ENCODE data around the gene EI24.

EI24 gene

DNA sequence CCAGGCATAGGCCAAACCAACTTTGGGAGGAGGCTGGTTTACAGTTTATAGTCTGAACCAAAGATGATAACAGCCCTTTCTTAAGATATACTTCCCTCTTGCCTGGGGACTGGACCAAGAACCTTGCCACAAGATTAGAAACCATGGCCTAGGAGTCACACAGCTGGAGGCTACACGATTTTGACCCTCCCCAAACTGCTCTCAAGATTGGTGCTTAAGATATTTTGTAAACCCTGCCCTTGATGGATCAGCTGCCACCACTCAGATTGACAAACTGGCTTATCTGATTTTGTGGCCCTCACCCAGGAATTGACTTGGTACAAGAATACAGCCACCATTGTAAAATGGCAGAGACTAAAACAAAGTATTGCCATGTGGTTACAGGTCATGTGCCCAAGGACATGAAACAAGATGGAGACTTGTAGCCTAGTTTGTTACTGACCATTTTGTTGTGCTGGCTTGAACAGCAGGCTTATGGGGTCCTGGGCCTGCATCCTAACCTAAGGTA is 17.4 kb upstream of the EI24 start:
- TF ChIP-seq FOXM1 (IDR thresholded peaks at IDR 0.05; ENCODE audit: borderline replicate concordance, low read depth): no peak
- TF ChIP-seq EGR1 (IDR thresholded peaks at IDR 0.05): no peak
- TF ChIP-seq, protein P1, sequence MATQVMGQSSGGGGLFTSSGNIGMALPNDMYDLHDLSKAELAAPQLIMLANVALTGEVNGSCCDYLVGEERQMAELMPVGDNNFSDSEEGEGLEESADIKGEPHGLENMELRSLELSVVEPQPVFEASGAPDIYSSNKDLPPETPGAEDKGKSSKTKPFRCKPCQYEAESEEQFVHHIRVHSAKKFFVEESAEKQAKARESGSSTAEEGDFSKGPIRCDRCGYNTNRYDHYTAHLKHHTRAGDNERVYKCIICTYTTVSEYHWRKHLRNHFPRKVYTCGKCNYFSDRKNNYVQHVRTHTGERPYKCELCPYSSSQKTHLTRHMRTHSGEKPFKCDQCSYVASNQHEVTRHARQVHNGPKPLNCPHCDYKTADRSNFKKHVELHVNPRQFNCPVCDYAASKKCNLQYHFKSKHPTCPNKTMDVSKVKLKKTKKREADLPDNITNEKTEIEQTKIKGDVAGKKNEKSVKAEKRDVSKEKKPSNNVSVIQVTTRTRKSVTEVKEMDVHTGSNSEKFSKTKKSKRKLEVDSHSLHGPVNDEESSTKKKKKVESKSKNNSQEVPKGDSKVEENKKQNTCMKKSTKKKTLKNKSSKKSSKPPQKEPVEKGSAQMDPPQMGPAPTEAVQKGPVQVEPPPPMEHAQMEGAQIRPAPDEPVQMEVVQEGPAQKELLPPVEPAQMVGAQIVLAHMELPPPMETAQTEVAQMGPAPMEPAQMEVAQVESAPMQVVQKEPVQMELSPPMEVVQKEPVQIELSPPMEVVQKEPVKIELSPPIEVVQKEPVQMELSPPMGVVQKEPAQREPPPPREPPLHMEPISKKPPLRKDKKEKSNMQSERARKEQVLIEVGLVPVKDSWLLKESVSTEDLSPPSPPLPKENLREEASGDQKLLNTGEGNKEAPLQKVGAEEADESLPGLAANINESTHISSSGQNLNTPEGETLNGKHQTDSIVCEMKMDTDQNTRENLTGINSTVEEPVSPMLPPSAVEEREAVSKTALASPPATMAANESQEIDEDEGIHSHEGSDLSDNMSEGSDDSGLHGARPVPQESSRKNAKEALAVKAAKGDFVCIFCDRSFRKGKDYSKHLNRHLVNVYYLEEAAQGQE (IDR thresholded peaks at IDR 0.05; ENCODE audit: low read depth): no peak
- no peak for TF ChIP-seq NFIC (IDR thresholded peaks at IDR 0.05)
- TF ChIP-seq TCF12 (IDR thresholded peaks at IDR 0.05; ENCODE audit: low read depth): no peak
- no peak for TF ChIP-seq ZBTB7A (IDR thresholded peaks at IDR 0.05; ENCODE audit: low read depth)
- no peak for TF ChIP-seq TEAD4 (IDR thresholded peaks at IDR 0.05)
- TF ChIP-seq, protein P2, sequence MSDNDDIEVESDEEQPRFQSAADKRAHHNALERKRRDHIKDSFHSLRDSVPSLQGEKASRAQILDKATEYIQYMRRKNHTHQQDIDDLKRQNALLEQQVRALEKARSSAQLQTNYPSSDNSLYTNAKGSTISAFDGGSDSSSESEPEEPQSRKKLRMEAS (IDR thresholded peaks at IDR 0.05): no peak
- no peak for TF ChIP-seq CREB1 (IDR thresholded peaks at IDR 0.05; ENCODE audit: low read depth)
- no peak for TF ChIP-seq YY1 (IDR thresholded peaks at IDR 0.05; ENCODE audit: low read depth)
- TF ChIP-seq EP300 (IDR thresholded peaks at IDR 0.05; ENCODE audit: borderline replicate concordance): no peak
- TF ChIP-seq RAD21 (IDR thresholded peaks at IDR 0.05; ENCODE audit: low read depth): no peak
- TF ChIP-seq TAF1 (IDR thresholded peaks at IDR 0.05; ENCODE audit: low read depth): no peak
- TF ChIP-seq, protein P3, sequence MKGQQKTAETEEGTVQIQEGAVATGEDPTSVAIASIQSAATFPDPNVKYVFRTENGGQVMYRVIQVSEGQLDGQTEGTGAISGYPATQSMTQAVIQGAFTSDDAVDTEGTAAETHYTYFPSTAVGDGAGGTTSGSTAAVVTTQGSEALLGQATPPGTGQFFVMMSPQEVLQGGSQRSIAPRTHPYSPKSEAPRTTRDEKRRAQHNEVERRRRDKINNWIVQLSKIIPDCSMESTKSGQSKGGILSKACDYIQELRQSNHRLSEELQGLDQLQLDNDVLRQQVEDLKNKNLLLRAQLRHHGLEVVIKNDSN (IDR thresholded peaks at IDR 0.05): no peak
- TF ChIP-seq CEBPB (IDR thresholded peaks at IDR 0.05): no peak

DNA sequence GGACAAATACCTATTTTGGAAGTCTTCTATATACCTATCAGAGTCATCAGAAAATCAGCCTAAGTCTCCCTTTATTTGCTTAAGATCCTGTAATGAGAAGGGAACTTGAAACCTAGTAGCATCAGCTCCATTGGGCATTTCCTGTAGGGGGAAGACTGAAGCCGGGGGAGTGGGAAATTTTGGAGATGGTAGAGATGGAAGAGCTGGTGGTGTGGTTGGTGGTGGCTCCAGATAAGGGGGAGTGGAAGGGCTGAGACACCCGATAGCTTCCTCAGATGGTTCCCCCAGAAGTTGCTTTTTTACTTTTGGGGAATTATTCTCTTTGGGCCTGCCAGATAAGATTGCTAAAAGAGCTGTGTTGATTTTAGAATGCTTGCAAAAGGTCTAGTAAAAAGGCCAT is 16.4 kb upstream of the EI24 start:
- no peak for TF ChIP-seq TEAD4 (IDR thresholded peaks at IDR 0.05)
- no peak for TF ChIP-seq EGR1 (IDR thresholded peaks at IDR 0.05)
- TF ChIP-seq, protein P3 (IDR thresholded peaks at IDR 0.05): no peak
- no peak for TF ChIP-seq CEBPB (IDR thresholded peaks at IDR 0.05)
- no peak for TF ChIP-seq TAF1 (IDR thresholded peaks at IDR 0.05; ENCODE audit: low read depth)
- TF ChIP-seq TCF12 (IDR thresholded peaks at IDR 0.05; ENCODE audit: low read depth): no peak
- TF ChIP-seq FOXM1 (IDR thresholded peaks at IDR 0.05; ENCODE audit: borderline replicate concordance, low read depth): no peak
- TF ChIP-seq RAD21 (IDR thresholded peaks at IDR 0.05; ENCODE audit: low read depth): no peak
- TF ChIP-seq EP300 (IDR thresholded peaks at IDR 0.05; ENCODE audit: borderline replicate concordance): no peak
- TF ChIP-seq CREB1 (IDR thresholded peaks at IDR 0.05; ENCODE audit: low read depth): no peak
- no peak for TF ChIP-seq NFIC (IDR thresholded peaks at IDR 0.05)
- TF ChIP-seq, protein P1 (IDR thresholded peaks at IDR 0.05; ENCODE audit: low read depth): no peak

DNA sequence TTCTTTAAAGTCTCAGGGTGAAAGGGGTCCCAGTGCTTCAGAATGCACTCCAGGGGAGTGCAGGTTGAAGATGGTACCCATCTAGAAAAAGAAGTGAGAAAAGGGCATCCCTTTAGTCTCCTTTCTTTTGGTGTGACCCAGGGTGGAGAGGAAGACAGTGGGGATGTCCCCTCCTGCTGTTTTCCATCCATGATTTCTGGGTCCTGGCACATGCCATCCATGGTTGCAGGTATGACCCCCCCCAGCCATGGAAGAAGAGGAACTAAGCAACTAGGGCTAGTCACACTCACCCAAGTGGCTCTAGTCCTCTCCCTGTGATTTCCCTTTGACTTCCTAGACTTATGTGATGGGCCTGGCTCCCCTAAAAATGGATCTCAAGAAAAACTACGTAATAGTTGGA is 15.9 kb upstream of the EI24 start:
- TF ChIP-seq TCF12 (IDR thresholded peaks at IDR 0.05; ENCODE audit: low read depth) (no peak), TAF1 (IDR thresholded peaks at IDR 0.05; ENCODE audit: low read depth) (no peak)
- TF ChIP-seq, protein P3 (IDR thresholded peaks at IDR 0.05): peak; percentile 23; the same call in 1 of the 2 replicates

DNA sequence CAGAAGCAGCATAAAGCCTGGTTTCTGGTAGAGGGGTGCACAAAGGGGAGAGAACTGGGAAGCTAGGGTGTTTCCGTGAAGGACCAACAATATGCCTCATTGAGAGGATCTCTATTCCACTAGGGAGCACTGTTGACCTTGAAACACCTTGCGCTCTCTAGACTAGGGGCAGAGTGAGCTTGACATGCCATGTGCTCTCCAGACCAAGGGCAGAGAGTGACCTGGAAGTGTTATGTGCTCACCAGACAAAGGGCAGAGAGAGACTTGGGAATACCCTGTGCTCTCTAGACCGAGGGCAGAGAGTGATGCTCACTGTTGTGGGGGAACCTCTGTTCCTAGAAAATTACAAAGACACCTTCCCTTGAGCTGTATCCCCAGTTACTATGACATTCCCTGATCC is 15.2 kb upstream of the EI24 start:
- TF ChIP-seq FOXM1 (IDR thresholded peaks at IDR 0.05; ENCODE audit: borderline replicate concordance, low read depth) (no peak), TEAD4 (IDR thresholded peaks at IDR 0.05) (no peak), EGR1 (IDR thresholded peaks at IDR 0.05) (no peak), CREB1 (IDR thresholded peaks at IDR 0.05; ENCODE audit: low read depth) (no peak), EP300 (IDR thresholded peaks at IDR 0.05; ENCODE audit: borderline replicate concordance) (no peak), ZBTB7A (IDR thresholded peaks at IDR 0.05; ENCODE audit: low read depth) (no peak), NFIC (IDR thresholded peaks at IDR 0.05) (no peak), CEBPB (IDR thresholded peaks at IDR 0.05) (no peak), TAF1 (IDR thresholded peaks at IDR 0.05; ENCODE audit: low read depth) (no peak), YY1 (IDR thresholded peaks at IDR 0.05; ENCODE audit: low read depth) (no peak), TCF12 (IDR thresholded peaks at IDR 0.05; ENCODE audit: low read depth) (no peak), RAD21 (IDR thresholded peaks at IDR 0.05; ENCODE audit: low read depth) (no peak)
- TF ChIP-seq, protein P3 (IDR thresholded peaks at IDR 0.05): no peak
- TF ChIP-seq, protein P1 (IDR thresholded peaks at IDR 0.05; ENCODE audit: low read depth): no peak
- TF ChIP-seq, protein P2 (IDR thresholded peaks at IDR 0.05): no peak

Data from Ishikawa (cell line).